T-helper 1 cell (primary cell): ENCODE data around the gene SDCCAG8.

Experiments used
- DNase-seq, 5 donors: peaks; one replicate each; pipeline ENCODE4 v3.0.0-alpha.2; 2012 to 2020

SDCCAG8 gene

GRCh38 chr1:243488459-243489157 is 232.8 kb downstream of the SDCCAG8 start:
- no peak for DNase-seq

DNA sequence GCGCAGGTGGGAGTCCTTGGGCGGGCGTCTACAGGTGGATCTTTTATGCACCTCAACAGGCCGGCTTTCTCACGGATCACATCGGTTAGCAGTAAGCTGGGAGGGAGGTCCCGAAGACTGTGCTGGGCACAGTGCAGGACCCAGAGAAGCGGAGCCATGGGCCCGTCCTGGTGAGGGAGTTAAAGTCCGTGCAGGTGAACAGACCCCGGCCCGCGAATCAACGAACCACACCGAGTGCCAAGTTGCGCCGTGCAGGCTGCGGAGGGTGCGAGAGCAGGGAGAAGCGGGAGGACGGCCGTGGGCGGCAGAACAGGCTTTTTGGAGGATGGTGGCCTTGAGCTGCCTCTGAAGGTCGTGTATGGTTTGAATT is 233.3 kb downstream of the SDCCAG8 start:
- DNase-seq = no peak

GRCh38 chr1:243489681-243490546 is 234.1 kb downstream of the SDCCAG8 start:
- no peak for DNase-seq

DNA sequence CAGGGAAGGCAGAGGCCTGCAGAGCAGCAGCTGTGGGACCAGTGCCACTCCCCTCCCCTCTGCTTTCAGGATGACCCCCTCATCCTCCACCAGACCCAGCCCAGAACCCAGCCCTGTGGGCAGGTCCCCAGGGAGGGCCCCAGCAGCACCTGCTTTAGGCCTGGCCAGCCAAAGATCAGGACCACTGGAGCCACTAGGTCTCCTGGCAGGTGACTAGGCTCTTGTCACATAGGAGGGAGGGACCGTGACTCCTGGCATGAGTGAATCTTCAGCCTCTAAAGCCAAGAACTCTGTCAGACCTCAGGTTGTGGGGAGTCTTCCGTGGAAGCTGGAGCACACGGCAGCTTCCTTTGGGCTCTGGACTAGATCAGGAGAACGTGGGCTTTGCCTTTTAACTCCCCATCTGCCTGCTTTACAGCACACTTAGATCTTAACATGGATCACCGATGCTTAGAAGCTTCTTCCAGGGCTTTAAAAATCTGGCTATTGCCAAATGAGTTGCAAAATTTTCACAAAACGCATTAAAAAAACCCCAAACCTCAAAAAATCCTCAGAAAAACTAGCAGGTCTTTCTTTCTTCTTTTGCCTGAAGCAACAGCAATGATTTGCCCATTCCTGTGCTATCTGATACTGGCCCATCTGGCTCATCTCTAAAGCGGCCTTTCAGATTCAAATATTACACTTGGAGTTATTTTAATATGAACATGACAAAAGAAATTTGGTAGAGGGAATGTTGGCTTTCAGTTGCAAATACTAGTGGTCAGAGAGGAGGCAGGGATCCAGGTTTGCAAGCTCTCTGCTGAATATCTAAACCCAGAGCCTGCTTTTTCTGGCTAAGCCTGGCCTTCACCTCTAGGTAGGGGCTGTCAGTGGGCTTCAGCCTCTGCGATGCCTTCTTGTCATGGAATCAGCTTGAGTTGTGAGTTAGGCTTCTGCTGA is 235.2 kb downstream of the SDCCAG8 start:
- no peak for DNase-seq

DNA sequence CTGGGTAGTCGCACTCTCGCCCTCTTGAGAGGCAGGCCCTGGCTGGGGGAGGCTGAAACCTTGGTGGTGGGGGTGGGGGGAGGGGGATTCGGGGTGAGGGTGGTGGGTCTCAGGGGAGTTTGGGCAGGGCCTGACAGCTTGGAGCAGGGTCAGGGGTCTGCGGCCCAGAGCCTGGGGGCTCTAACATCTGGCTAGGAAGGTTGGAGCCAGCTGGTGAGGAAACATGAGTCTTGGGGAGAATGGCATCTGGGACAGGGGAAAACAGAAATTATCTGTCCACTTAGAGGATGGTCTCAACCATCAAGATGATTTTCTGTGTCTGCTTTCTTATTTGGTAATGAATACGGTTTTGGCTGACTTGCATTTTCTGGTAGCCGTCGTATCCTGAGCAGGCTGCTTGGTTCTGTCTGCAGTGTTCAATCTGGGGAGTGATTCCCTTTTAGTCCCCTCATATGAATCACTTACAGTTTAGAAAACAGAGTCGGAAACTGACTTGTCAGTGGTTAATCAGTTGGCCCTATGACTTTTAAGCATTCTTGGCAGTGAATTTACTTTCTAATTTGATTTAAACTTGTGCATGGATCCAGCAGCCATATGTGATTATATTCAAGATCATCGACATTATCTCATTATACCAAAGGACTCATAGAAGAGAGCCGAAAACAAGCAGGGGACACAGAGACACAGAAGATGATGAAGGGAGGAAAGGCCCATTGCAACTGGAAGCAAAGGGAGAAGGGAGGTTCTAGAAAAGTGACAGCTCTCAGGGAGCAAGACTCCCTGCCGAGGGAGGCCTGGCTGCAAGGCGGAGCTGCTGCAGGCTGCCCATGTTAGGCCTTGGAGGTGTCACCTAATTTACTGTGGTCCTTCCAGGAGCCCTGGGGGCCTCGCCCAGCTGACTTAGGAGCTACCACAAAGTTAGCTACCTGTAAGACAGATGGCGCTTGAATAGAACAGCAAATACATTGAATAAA is 237.6 kb downstream of the SDCCAG8 start:
- no peak for DNase-seq

DNA sequence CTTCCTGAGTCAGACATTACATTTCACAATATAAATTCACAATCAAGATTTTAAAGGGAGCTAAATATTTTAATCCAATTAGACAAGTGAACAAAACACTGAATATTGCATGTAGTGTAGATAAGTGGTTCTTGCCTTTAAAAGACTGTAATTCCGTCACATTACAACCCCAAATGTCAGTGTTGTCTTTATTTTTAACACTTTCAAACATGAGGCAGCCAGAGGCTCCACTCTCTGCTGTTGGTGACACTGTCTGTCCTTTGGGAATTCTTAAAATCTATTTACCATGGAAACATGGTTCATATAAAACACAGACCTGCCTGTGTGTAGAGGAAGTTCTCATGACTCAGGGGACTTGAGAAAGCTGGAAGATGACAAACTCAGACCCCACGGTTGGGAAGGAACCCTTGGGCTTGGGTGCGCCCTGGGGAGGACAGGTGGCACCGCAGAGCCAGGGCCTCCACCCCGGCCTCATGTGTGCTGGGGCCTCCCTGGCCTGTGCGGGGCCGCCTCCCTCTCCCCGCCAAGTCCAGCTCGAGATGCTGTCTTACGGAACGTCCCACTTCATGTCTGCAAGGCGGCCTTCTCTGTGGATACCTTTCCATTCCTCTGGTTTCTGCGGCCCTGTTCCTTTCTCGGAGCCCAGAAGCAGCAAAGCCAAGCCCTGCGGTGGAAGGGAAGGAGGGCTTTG is 239.0 kb downstream of the SDCCAG8 start:
- DNase-seq = no peak

GRCh38 chr1:243495442-243496186 is 239.8 kb downstream of the SDCCAG8 start:
- no peak for DNase-seq

DNA sequence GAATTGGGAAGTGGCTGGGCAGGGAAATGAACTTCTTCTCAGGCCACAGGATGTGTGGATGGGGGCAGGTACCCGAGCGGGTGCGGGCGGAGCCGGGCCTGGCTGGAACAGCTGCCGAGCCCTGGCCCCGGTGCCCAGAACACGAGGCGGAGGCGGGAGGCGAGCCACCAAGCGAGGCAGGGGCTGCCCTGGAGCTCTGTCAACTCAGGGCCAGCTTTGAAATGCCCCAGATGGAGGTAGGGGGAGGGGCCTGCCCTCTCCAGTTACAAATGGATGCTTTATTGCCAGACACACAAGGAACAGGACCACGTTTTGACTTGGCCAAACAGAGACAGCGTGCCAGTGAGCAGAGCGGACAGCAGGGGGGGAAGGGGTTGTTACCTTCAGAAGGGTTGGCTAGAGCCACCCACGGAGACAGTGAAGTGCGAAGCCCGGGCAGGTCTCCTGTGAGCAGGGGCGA is 240.4 kb downstream of the SDCCAG8 start:
- DNase-seq = no peak

DNA sequence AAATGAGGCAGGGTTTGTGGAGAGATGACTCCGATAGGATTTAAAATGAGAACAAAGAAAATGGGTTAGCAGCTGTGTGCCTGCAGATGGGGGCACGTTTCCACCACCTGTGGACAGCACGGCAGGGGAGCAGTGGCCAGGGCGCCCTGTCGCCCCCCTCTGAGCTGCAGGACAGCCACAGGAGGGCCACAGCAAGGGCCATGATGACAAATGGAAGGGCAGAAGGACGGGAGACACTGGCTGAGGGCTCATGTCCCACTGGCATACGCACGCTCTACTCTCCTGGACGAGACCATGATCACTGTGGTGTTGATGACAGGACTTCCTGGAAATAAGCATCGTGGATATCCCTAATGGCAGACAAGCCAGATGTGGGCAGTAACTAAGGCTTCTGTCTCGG is 241.0 kb downstream of the SDCCAG8 start:
- no peak for DNase-seq

DNA sequence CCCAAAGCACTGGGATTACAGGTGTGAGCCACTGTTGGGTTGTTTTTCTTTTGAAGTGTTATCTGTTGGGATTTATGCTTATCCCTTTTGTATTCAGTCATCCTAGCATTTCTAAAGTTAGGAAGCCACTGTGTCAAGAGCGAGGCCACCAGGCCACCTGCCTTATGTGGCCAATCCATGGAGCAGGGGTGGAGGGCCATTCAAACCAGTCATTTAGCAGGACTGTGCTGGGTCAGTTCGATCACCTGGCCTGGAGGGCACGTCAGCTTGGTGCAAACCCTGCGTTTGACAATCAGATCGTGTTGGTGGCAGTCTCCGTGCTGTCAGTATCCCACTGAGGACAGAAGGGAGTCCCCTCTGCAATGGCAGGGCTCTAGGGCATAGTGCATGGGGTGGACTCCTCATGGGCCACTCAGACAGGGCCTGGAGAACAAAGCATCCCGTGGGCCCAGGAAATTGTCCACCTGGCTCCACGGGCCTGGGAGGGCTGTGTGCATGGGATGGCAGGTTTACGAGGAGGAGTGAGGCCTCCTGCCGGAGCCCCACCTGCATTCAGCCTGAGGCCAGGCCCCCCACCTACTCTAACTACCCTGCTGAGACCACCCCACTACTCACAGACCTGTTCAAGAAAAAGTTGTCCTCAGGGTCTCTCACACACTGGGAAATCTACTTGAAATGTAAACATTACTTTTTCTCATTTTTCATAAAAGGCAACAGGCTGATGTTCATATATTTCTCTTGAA is 242.3 kb downstream of the SDCCAG8 start:
- no peak for DNase-seq

DNA sequence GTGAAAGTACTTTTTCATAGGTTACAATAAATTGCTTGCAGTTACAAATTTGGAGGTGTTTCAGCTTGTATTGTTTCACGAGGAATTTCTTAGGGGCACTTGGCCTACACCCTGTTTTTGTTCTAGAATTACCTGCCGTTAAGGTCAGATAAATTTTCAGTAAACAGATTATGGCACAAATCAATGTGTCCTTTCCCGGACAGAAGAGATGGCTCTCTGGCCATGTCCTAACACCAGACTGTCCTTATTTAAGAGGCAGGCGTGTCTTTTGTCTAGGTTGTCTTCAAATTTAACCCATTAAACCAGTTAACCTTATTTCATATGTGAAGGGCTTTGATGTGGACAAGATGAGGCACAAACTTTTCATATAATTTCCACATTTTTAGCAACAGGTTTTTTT is 243.4 kb downstream of the SDCCAG8 start:
- DNase-seq = no peak

- no peak for DNase-seq
Measured at GRCh38 chr1:243499711-243500110, 243.9 kb downstream of the SDCCAG8 start.

GRCh38 chr1:243500512-243500911 is 244.7 kb downstream of the SDCCAG8 start:
- no peak for DNase-seq

DNA sequence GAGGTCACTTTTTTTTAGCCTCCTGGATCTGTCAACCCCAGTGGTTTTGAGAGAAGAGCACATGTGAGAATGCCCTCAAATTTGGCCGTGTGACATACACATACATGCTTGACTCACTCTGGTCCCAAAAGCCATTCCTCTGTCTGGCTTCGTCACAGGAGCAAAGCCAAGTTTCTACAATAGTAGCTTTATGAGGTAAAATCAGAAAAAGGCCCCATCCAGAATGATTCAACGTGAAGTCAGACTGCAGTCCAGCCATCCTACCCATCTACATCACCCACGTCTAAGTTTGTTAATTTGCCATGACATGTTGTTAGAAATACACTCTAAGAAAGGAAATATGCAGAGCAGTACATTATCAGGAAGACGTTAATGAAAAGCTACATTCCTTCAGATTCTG is 245.2 kb downstream of the SDCCAG8 start:
- no peak for DNase-seq

DNA sequence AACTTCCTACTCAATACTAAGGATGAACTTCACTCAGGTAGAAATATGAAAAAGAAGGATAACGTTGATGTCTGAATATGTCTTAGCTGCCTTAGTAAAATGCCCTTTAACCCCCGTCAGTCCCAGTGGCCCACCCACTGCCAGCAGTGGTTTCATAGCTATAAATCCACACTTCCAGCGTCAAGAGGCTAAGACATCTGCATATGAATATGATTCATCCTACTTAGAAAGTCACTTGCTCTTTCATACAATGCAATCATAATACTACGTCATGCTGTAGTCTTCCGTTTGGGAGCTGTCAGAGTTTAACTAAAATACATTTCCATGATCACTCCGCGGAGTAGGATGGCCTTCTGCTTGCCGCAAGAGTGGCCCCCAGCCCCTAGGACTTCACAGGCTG is 247.3 kb downstream of the SDCCAG8 start:
- no peak for DNase-seq

DNA sequence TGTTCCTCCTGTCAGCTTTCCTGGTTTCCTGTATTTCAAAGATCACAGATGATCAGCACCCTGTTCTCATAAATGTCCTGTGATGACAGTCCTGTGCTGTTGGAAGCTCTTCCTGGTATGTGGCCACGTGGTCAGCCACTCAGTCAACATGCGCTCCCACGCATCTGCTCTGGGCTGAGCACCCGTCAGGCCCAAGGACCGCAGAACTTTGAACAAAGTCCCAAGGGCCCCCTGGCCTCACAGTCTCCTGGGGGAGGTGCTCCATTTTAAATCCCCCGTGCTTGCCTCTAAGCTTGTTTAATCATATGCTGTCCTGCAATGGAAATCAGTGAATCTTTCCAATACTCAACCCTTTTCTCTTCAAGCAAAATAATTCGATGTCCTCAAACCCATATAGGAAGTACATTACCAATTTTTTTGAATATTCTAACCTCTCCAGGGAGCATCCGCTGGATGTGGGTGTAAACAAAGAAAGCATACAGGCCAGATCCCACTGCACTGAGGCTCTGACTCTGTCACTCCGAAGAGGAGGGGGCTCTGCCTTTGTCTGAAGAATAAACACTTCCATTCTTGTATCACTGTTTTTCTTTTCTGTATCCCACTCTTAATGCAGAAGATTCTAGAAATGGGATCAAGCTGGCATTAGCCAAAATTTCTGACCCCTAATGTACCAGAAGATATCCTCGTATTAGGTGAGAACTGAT is 250.3 kb downstream of the SDCCAG8 start:
- no peak for DNase-seq

- no peak for DNase-seq
Measured at GRCh38 chr1:243507001-243507671, 251.3 kb downstream of the SDCCAG8 start.

- no peak for DNase-seq
Measured at GRCh38 chr1:243507672-243508302, 251.9 kb downstream of the SDCCAG8 start.
